Spleen (tissue), 11 donors: Measurements from ENCODE around the gene CCDC91. TPM values are rescaled to one million over a fixed set of nuclear protein-coding genes. Genes with fewer than 3 reads are reported as not detected.
A peak's percentile ranks its signal among the peaks of the same experiment; 100 is the strongest.

Experiments
- DNase-seq: peaks from one replicate; pipeline ENCODE4 v3.0.0-alpha.2; 2020
- H3K27ac ChIP-seq, 8 donors: fragments of 200-600 bp; sonication (generic) in 7 of 8; 1 replicate in 4 of 8; 2 replicates in 4 of 8; pipeline versions ENCODE4 v1.5.0 to v1.8.0; 2016 to 2021; ENCODE audit warnings: inconsistent platforms in 4 of 8, mild to moderate bottlenecking in 4 of 8, moderate library complexity in 1 of 8
- H3K27me3 ChIP-seq, 7 donors: fragments of 200-600 bp; sonication (generic) in 6 of 7; replicated peaks in 1 of 7; 1 replicate in 4 of 7; 2 replicates in 3 of 7; pipeline versions ENCODE4 v1.5.0 to v1.8.0; 2016 to 2021; ENCODE audit warnings: inconsistent platforms in 3 of 7, mild to moderate bottlenecking in 1 of 7
- H3K36me3 ChIP-seq, 6 donors: fragments of 200-600 bp; sonication (generic) in 5 of 6; 1 replicate in 4 of 6; 2 replicates in 2 of 6; pipeline versions ENCODE4 v1.5.0 to v1.8.0; 2016 to 2021; ENCODE audit warnings: inconsistent platforms in 2 of 6
- H3K4me1 ChIP-seq, 6 donors: fragments of 200-600 bp; sonication (generic) in 5 of 6; 1 replicate in 3 of 6; 2 replicates in 3 of 6; pipeline versions ENCODE4 v1.5.0 to v1.8.0; 2016 to 2021; ENCODE audit warnings: inconsistent platforms in 3 of 6
- H3K4me3 ChIP-seq, 8 donors: fragments of 200-600 bp; sonication (generic) in 7 of 8; 1 replicate in 4 of 8; 2 replicates in 4 of 8; pipeline versions ENCODE4 v1.5.0 to v1.8.0; 2016 to 2021; ENCODE audit warnings: inconsistent platforms in 4 of 8, mild to moderate bottlenecking in 4 of 8, moderate library complexity in 2 of 8
- H3K9me3 ChIP-seq, 8 donors: fragments of 200-600 bp; sonication (generic) in 7 of 8; 1 replicate in 4 of 8; 2 replicates in 4 of 8; pipeline versions ENCODE4 v1.5.0 to v1.8.0; 2016 to 2021; ENCODE audit warnings: inconsistent platforms in 4 of 8
- CTCF ChIP-seq, 11 experiments: fragments of 200-600 bp in 7 of 11; fragments of 450-650 bp in 4 of 11; sonication (generic) in 4 of 11; IDR thresholded peaks in 8 of 11; conservative IDR thresholded peaks in 3 of 11; 1 replicate in 7 of 11; 2 replicates in 4 of 11; pipeline versions ENCODE4 v1.4.0 to v1.8.0; 2016 to 2021; ENCODE audit warnings: antibody characterized with exemption in 11 of 11, inconsistent platforms in 4 of 11, mild to moderate bottlenecking in 1 of 11
- POLR2A ChIP-seq, 3 donors: fragments of 450-650 bp; IDR thresholded peaks; one replicate each; pipeline ENCODE4 v1.5.1; 2017; ENCODE audit warnings: antibody characterized with exemption in 3 of 3, mild to moderate bottlenecking in 1 of 3
- POLR2AphosphoS5 ChIP-seq, 3 donors: sonication (generic); formaldehyde crosslinking; IDR thresholded peaks; one replicate each; pipeline ENCODE4 v1.5.1; 2017; ENCODE audit warnings: antibody characterized with exemption in 3 of 3
- WGBS, 5 donors: extraction: QIAGEN DNeasy Blood & Tissue Kit in 3 of 5; methylation state at CpG; one replicate each; pipeline versions ENCODE4 v1.1.5 to v1.1.7; 2013 to 2018; 5-methylcytosine and 5-hydroxymethylcytosine counted together
- intact Hi-C: fragments of 100-400 bp; cut with DNase I; formaldehyde crosslinking; loops from one replicate; pipeline ENCODE4 v1.15.0; 2023; ENCODE audit warnings: low total_unique reads
- polyA plus RNA-seq, 3 donors: library from polyadenylated mRNA; stranded (reverse); fragments of 200-250 nt; gene quantifications; one replicate each; pipeline ENCODE4 v1.2.1, GENCODE V29; 2013
- total RNA-seq, 7 donors: library from RNA; depleted of rRNA in 3 of 7; stranded (reverse); fragments of >200 nt in 3 of 7; fragmentation: NEBNext Ultra II Directional in 4 of 7; extraction: Animal tissue kit (Norgen Biotek cat#: 25700) in 4 of 7; gene quantifications; one replicate each; pipeline versions ENCODE4 v1.1.0 to v1.2.1, GENCODE V29; 2016 to 2021
- donor health status: healthy with polysubstance abuse.
- donor health status: DM: no; HTN: no; CAD: no; lungs with moderate emphysema.
- donor health status: DM: no; HTN: no; CAD: no.
- donor health status: Bipolar disorder and iron deficiency.
- donor health status: healthy.
- donor health status: DM: no; HTN: no; CAD: no.
- donor health status: DM: yes; HTN: yes; CAD: no.

The CCDC91 gene
- total and polyA plus RNA-seq, 10 donors: 12.8 to 65.9 (median 43.4) TPM

- Histone ChIP-seq H3K27ac (no peak overlapping the region), H3K4me3 (no peak overlapping the region), H3K36me3 (no peaks in the 10 kb centered on the region), H3K9me3 (no peaks in the 10 kb centered on the region), H3K27me3 (no peaks in the 10 kb centered on the region), H3K4me1 (no peaks in the 10 kb centered on the region)
- WGBS, 5 donors: 93 to 97% (median 95%) methylated on average over 2 of the region's 2 CpGs
- no peak for TF ChIP-seq POLR2A (IDR thresholded peaks at IDR 0.05)
- TF ChIP-seq POLR2AphosphoS5 (IDR thresholded peaks at IDR 0.05): no peak
- no peak for TF ChIP-seq CTCF (IDR thresholded peaks at IDR 0.05 in 8 of 11, conservative IDR thresholded peaks at IDR 0.05 in 3 of 11)
- intact Hi-C loops: no loop called here
- DNase-seq: no peak
Observed at GRCh38 chr12:28242129-28242495, 51.9 kb downstream of the CCDC91 start.

GRCh38 chr12:28242496-28243309 lies 52.4 kb downstream of the CCDC91 start:
- Histone ChIP-seq H3K27ac (no peak overlapping the region), H3K4me1 (peaks cover 0 to under 1% (median 0%) of the 10 kb centered on the region in 6 donors), H3K36me3 (no peaks in the 10 kb centered on the region), H3K4me3 (no peak overlapping the region), H3K27me3 (no peaks in the 10 kb centered on the region), H3K9me3 (no peaks in the 10 kb centered on the region)
- WGBS, 5 donors: 78 to 85% (median 80%) methylated on average over 9 of the region's 9 CpGs
- intact Hi-C loops: no loop called here
- no peak for DNase-seq
- TF ChIP-seq POLR2A (IDR thresholded peaks at IDR 0.05) (no peak), POLR2AphosphoS5 (IDR thresholded peaks at IDR 0.05) (no peak), CTCF (IDR thresholded peaks at IDR 0.05 in 8 of 11, conservative IDR thresholded peaks at IDR 0.05 in 3 of 11) (no peak)

GRCh38 chr12:28243310-28243633 lies 53.0 kb downstream of the CCDC91 start:
- WGBS, 5 donors: 78 to 97% (median 86%) methylated on average over 2 of the region's 2 CpGs
- H3K36me3 ChIP-seq: no peaks in the 10 kb centered on the region
- no peak for DNase-seq
- no peak overlapping the region for H3K27ac ChIP-seq
- no peaks in the 10 kb centered on the region for H3K27me3 ChIP-seq
- no peak for TF ChIP-seq CTCF (IDR thresholded peaks at IDR 0.05 in 8 of 11, conservative IDR thresholded peaks at IDR 0.05 in 3 of 11)
- TF ChIP-seq POLR2A (IDR thresholded peaks at IDR 0.05): no peak
- no peak for TF ChIP-seq POLR2AphosphoS5 (IDR thresholded peaks at IDR 0.05)
- intact Hi-C loops: no loop called here
- H3K4me3 ChIP-seq: no peak overlapping the region
- H3K4me1 ChIP-seq: peaks cover 0 to 6% (median 3%) of the 10 kb centered on the region in 6 donors
- H3K9me3 ChIP-seq: no peaks in the 10 kb centered on the region

GRCh38 chr12:28247806-28248205 lies 57.5 kb downstream of the CCDC91 start:
- TF ChIP-seq CTCF (IDR thresholded peaks at IDR 0.05 in 8 of 11, conservative IDR thresholded peaks at IDR 0.05 in 3 of 11) (no peak), POLR2AphosphoS5 (IDR thresholded peaks at IDR 0.05) (no peak), POLR2A (IDR thresholded peaks at IDR 0.05) (no peak)
- WGBS, 5 donors: 84 to 92% (median 90%) methylated on average over 7 of the region's 7 CpGs
- intact Hi-C loops: no loop called here

More at GRCh38 chr12:28247806-28248205, 57.5 kb downstream of the CCDC91 start:
- no peaks in the 10 kb centered on the region for H3K36me3 ChIP-seq
- no peak overlapping the region for H3K4me3 ChIP-seq
- DNase-seq: peak; percentile 67
- H3K9me3 ChIP-seq: no peaks in the 10 kb centered on the region
- H3K27me3 ChIP-seq: no peaks in the 10 kb centered on the region
- H3K27ac ChIP-seq: no peak overlapping the region
- peaks cover 0 to 35% (median 23%) of the 10 kb centered on the region in 6 donors for H3K4me1 ChIP-seq
